ENCODE data around the gene ZFHX3.

DNA sequence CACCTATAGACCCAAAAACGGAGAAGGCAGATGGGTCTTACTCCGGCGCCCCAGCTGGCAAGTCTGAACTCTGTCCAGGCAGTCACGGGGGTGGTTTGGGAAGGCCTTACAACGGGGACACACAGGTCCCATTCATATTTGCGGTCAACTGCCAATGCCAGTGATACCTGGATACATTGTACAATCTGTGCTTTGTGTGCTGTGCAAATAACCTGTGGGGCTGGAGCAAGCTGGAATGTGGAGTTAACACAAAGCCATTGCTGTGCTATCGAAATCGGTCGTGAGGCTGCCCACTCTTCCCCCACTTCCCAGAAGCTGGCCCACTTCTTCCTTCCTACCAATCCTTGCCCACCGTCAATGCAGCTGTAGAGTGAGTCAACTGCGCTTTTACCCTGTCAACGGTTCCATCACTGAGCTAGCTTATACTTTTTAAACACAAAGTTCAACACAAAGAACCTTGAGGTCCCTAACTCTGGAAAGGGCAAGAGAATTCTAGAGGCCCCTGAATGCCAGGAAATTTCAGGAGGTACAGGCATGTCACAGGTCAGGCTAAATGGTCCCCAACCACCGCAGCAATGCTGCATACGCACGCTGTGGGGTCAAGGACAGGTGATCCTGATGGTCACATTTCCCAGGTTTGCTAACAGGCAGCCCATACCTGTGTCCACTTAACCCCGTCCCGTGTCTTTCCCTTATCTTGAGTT is 122.8 kb downstream of the ZFHX3 start:
- TF ChIP-seq, protein P1, sequence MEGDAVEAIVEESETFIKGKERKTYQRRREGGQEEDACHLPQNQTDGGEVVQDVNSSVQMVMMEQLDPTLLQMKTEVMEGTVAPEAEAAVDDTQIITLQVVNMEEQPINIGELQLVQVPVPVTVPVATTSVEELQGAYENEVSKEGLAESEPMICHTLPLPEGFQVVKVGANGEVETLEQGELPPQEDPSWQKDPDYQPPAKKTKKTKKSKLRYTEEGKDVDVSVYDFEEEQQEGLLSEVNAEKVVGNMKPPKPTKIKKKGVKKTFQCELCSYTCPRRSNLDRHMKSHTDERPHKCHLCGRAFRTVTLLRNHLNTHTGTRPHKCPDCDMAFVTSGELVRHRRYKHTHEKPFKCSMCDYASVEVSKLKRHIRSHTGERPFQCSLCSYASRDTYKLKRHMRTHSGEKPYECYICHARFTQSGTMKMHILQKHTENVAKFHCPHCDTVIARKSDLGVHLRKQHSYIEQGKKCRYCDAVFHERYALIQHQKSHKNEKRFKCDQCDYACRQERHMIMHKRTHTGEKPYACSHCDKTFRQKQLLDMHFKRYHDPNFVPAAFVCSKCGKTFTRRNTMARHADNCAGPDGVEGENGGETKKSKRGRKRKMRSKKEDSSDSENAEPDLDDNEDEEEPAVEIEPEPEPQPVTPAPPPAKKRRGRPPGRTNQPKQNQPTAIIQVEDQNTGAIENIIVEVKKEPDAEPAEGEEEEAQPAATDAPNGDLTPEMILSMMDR (IDR thresholded peaks at IDR 0.05; ENCODE audit: low read depth, low read length, missing input control): no peak
- TF ChIP-seq EGR1 (IDR thresholded peaks at IDR 0.05; ENCODE audit: low read depth in 2 of 2) (no peak), TAF1 (conservative IDR thresholded peaks at IDR 0.05) (no peak), GABPA (IDR thresholded peaks at IDR 0.05 in 1 of 2, conservative IDR thresholded peaks at IDR 0.05 in 1 of 2) (no peak), YY1 (IDR thresholded peaks at IDR 0.05) (no peak), FOXA1 (IDR thresholded peaks at IDR 0.05) (no peak), RAD21 (IDR thresholded peaks at IDR 0.05) (peak in 1 of 2 donors; percentile 42), JUND (IDR thresholded peaks at IDR 0.05) (no peak)
- TF ChIP-seq, protein P2, sequence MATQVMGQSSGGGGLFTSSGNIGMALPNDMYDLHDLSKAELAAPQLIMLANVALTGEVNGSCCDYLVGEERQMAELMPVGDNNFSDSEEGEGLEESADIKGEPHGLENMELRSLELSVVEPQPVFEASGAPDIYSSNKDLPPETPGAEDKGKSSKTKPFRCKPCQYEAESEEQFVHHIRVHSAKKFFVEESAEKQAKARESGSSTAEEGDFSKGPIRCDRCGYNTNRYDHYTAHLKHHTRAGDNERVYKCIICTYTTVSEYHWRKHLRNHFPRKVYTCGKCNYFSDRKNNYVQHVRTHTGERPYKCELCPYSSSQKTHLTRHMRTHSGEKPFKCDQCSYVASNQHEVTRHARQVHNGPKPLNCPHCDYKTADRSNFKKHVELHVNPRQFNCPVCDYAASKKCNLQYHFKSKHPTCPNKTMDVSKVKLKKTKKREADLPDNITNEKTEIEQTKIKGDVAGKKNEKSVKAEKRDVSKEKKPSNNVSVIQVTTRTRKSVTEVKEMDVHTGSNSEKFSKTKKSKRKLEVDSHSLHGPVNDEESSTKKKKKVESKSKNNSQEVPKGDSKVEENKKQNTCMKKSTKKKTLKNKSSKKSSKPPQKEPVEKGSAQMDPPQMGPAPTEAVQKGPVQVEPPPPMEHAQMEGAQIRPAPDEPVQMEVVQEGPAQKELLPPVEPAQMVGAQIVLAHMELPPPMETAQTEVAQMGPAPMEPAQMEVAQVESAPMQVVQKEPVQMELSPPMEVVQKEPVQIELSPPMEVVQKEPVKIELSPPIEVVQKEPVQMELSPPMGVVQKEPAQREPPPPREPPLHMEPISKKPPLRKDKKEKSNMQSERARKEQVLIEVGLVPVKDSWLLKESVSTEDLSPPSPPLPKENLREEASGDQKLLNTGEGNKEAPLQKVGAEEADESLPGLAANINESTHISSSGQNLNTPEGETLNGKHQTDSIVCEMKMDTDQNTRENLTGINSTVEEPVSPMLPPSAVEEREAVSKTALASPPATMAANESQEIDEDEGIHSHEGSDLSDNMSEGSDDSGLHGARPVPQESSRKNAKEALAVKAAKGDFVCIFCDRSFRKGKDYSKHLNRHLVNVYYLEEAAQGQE (IDR thresholded peaks at IDR 0.05): no peak
- TF ChIP-seq, protein P3, sequence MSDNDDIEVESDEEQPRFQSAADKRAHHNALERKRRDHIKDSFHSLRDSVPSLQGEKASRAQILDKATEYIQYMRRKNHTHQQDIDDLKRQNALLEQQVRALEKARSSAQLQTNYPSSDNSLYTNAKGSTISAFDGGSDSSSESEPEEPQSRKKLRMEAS (IDR thresholded peaks at IDR 0.05): no peak
- TF ChIP-seq, protein P4, sequence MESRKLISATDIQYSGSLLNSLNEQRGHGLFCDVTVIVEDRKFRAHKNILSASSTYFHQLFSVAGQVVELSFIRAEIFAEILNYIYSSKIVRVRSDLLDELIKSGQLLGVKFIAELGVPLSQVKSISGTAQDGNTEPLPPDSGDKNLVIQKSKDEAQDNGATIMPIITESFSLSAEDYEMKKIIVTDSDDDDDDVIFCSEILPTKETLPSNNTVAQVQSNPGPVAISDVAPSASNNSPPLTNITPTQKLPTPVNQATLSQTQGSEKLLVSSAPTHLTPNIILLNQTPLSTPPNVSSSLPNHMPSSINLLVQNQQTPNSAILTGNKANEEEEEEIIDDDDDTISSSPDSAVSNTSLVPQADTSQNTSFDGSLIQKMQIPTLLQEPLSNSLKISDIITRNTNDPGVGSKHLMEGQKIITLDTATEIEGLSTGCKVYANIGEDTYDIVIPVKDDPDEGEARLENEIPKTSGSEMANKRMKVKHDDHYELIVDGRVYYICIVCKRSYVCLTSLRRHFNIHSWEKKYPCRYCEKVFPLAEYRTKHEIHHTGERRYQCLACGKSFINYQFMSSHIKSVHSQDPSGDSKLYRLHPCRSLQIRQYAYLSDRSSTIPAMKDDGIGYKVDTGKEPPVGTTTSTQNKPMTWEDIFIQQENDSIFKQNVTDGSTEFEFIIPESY (IDR thresholded peaks at IDR 0.05): no peak

Data from liver (tissue), 3 donors.